HL-60 (cell line): Measurements from ENCODE around the gene AGPAT1.

Experiments used
- DNase-seq, 2 experiments: peaks; one replicate each; pipeline ENCODE4 v3.0.0-alpha.2; 2010 to 2020; ENCODE audit warnings: low read depth in 1 of 2, low spot score in 1 of 2
- H3K27ac ChIP-seq: fragments of 250-450 bp; sonication (Bioruptor Pico); replicated peaks from 2 replicates; pipeline ENCODE4 v1.5.1; 2020; ENCODE audit warnings: mild to moderate bottlenecking, moderate library complexity
- H3K27me3 ChIP-seq: fragments of 250-450 bp; sonication (Bioruptor Pico); 2 replicates; pipeline ENCODE4 v1.5.1; 2021; ENCODE audit warnings: mild to moderate bottlenecking, moderate library complexity; ENCODE audit not compliant: insufficient read depth, poor library complexity, severe bottlenecking
- H3K4me3 ChIP-seq: replicated peaks from 2 replicates; pipeline ENCODE4 v1.5.1; 2011; ENCODE audit warnings: mild to moderate bottlenecking, control low read depth, low read length; ENCODE audit not compliant: insufficient read depth
- CTCF ChIP-seq: IDR thresholded peaks from one replicate; pipeline ENCODE4 v1.5.1; 2011; ENCODE audit warnings: low read length, control low read depth, inconsistent platforms; ENCODE audit not compliant: insufficient read depth
- GABPA ChIP-seq: IDR thresholded peaks from 2 replicates; pipeline ENCODE4 v1.6.1; 2012; ENCODE audit warnings: low read depth
- POLR2AphosphoS5 ChIP-seq: IDR thresholded peaks from 2 replicates; pipeline ENCODE4 v1.6.1; 2012; ENCODE audit warnings: low read depth
- REST ChIP-seq: IDR thresholded peaks from 2 replicates; pipeline ENCODE4 v1.6.1; 2012; ENCODE audit warnings: low read depth; ENCODE audit not compliant: insufficient replicate concordance
- SPI1 ChIP-seq: IDR thresholded peaks from 2 replicates; pipeline ENCODE4 v1.6.1; 2012; ENCODE audit warnings: low read depth, mild to moderate bottlenecking, borderline replicate concordance

AGPAT1 gene

DNA sequence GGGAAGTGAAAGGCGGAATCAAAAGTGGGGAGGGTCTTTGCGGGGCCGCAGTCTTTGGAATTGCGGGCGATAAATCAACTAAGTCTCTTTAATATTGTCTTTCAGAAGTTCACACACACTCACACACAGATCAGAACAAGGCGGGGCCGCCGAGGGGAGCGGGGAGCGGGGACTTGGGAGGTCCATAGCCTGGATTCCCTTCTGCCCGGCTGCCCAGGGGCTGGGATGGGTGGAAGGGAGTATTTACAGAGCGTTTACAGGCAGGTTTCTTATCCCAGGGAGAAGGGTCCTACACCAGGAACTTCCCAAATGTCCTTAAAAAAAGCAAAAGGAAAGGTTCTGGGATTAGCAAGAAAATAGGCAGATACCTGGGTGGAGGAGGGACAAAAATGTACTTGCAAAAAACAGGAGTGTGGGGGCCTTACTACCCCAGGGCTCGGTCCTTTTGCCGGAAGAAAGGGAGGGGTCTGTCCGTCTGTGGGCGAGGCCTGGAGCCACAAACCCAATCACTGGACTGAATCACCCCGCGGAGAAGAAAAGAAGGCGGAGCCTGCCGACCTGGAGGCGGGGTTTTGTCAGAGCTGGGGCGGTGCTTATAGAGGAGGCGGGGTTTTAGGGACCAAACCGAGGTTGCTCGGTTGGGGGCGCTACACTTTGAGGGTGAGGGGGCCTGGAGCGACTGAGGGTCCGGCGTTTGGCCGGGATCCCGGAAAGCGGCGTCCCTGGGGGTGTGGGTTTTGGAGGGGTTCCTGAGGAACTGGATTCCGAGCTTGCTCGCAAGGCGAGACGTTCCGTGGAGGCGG is 27.4 kb downstream of the AGPAT1 start:
- Histone ChIP-seq H3K27ac (no peak overlapping the region), H3K4me3 (no peak overlapping the region), H3K27me3 (peaks cover 36% of the 10 kb centered on the region)
- DNase-seq, result no peak
- no peak for TF ChIP-seq REST
- TF ChIP-seq CTCF, result no peak
- no peak for TF ChIP-seq GABPA
- TF ChIP-seq SPI1, result no peak
- no peak for TF ChIP-seq POLR2AphosphoS5

DNA sequence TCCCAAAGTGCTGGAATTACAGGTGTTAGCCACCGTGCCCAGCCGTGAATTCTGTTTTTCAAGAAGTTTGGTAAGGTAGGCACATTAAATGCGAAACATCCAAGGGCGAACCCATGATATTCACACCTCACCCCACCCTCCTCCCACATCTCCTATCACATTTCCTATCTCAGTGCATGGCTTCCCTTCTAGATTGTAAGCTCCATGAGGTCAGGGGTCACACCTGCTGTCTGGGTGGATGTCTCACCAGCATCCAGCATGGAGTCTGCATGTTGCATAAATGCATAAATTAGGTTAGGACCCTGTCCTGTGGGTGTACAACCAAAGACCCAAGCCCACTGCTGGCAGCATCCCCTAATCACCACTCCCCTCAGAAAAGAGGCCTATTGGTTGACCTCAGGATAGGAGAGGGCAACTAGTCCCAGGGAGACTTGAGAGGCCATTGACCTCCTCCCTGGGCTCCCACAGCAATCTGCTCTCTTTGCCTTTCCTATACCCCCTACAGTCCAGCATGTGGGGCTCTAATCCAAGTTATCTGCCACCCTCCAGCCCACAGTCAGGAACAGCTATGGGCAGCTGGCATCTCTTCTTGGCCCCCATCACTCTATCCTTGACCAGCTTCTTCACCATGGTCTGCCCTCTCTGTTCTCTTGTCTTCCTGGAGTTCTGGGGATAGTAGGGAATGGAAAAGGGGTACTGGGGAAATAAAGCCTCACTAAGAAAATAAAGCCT is 28.3 kb downstream of the AGPAT1 start:
- peaks cover 29% of the 10 kb centered on the region for H3K27me3 ChIP-seq
- no peak for TF ChIP-seq SPI1
- TF ChIP-seq GABPA, result no peak
- no peak for TF ChIP-seq REST
- TF ChIP-seq CTCF, result no peak
- no peak for TF ChIP-seq POLR2AphosphoS5
- no peak for DNase-seq
- H3K4me3 ChIP-seq, result no peak overlapping the region
- no peak overlapping the region for H3K27ac ChIP-seq

GRCh38 chr6:32146687-32147086 is 29.2 kb downstream of the AGPAT1 start:
- no peak for TF ChIP-seq REST
- TF ChIP-seq POLR2AphosphoS5, result no peak
- TF ChIP-seq CTCF, result no peak
- no peak for TF ChIP-seq SPI1
- no peak for TF ChIP-seq GABPA

More at GRCh38 chr6:32146687-32147086, 29.2 kb downstream of the AGPAT1 start:
- Histone ChIP-seq H3K4me3 (no peak overlapping the region), H3K27ac (no peak overlapping the region), H3K27me3 (peaks cover 29% of the 10 kb centered on the region)
- no peak for DNase-seq
